ENCODE data around the gene PARVB.

- TF ChIP-seq CTCF (conservative IDR thresholded peaks at IDR 0.05; ENCODE audit: low read depth, low read length) (no peak), EZH2 (IDR thresholded peaks at IDR 0.05; ENCODE audit: low read length, unreplicated experiment) (no peak), EZH2phosphoT487 (IDR thresholded peaks at IDR 0.05; ENCODE audit: borderline replicate concordance, low read length) (no peak)
Observed at GRCh38 chr22:44031158-44031952, 7.3 kb downstream of the PARVB start.

Data from PC-3 (cell line).